NOMO-1 treated with DMSO at 0.1 percent for 48 hours (cell line): ENCODE data around the gene PNLIPRP2.
A peak's percentile ranks its signal among the peaks of the same experiment; 100 is the strongest.

ENCODE experiments used
- DNase-seq: peaks from one replicate; lab custom pipeline; 2025; ENCODE audit not compliant: unreplicated experiment; lab: John Stamatoyannopoulos, UW

Gene PNLIPRP2

DNA sequence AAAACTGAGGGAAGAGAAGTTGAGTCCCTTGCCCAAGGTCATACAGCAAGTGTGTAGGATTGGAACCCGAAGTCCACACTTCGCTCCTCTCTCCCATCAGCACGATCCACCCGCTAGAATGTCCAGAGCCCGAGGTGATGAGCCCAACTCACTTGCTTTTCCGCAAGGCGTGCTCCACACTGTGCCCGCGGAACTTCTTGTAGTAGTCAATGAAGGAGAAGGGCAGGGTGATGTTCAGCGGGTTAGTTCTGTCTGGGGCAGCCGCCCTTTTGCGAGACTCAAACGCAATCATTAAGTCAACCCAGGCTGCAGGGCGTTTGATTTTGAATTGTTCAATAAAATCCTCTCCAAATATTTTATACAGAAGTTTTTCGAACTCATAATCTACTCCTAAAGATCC lies 58.6 kb downstream of the PNLIPRP2 start:
- DNase-seq: no peak

DNA sequence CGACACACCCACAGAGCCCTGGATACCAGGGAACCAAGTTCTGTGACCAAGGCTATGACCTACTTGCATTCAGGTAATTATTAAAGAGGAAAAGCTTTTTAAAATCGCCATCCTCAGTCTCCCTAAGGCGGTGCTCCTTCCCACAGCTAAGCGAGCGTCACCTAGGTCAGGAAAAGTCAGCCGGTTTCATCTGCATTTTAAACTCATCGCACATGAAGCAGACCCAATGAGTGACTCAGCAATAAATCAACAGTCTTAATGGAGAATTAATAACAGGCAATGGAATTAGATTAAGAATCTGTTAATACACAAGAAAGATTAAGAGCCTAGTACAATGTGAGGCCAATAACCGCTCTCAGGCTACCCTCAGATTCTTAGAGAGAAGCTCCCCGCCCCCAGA lies 62.4 kb downstream of the PNLIPRP2 start:
- DNase-seq: no peak

DNA sequence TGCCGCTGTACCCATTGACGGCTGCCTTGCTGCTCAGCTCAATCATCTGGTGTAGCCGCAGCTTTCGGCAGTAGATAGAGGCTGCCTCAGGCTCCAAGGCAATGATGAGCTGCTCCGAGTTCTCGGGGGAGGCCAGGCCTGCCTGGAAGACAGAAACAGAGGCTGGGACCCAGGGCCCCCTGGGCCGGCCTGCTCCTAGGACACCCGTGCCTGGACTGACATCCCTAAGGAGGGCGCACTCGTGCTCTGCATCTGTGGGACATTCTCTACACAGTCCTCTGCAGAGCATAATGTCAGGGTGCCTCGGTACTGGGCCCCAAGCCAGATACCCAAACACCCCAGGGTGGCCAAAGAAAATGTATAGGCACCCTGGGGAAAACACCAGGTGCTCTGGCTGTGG lies 63.1 kb downstream of the PNLIPRP2 start:
- no peak for DNase-seq

DNA sequence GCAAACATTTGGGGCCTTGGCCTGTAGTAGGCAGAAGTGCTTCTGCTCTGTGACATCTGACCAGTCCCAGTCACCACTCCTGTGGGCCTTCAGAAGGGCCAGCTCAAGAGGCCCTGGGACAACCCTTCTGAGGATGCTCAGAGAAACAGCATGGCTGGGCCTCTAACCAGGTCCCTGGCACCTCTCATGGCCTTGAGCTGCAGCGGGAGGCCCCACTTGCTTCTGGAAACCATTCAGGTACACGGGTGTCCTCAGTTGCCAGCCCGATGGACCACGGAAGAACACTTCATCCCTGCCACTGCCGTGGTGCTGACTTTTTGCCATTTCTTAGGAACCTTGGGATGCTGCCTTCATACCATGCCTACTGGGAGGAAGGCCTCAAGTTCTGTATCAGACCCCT lies 64.0 kb downstream of the PNLIPRP2 start:
- no peak for DNase-seq

DNA sequence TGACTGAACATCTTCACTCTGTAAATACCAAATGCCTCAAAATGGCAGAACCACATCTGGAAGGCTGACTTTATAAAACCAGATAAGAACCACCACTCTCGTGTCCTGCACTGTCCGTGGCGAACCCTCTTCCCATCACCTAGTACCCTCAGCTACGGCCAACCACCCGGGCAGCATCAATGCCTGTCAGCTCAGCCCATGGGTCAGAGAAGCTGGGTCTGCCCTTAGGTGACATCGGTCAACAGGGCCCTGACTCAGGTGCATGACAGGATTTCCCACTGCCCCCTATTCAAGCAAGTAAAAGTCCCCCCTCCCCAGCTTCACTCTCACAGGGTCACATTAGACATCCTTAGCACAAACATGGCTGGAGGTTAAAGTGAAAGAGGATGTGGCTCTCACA lies 65.1 kb downstream of the PNLIPRP2 start:
- no peak for DNase-seq

DNA sequence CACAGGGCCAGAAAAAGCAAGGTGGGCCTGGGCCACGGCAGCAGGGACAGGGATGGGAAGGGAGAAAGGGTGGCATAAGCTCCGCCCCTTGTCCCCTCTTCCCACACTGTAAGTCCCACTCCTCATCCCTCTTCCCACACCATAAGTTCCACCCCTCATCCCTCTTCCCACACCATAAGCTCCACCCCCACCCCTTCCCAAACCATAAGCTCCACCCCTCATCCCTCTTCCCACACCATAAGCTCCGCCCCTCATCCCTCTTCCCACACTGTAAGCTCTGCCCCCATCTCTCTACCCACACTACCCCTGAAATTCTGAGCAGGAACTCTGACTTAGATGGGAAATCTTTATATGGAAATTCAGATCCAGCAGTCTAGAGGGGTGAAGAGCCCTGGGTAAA lies 65.9 kb downstream of the PNLIPRP2 start:
- DNase-seq: no peak

DNA sequence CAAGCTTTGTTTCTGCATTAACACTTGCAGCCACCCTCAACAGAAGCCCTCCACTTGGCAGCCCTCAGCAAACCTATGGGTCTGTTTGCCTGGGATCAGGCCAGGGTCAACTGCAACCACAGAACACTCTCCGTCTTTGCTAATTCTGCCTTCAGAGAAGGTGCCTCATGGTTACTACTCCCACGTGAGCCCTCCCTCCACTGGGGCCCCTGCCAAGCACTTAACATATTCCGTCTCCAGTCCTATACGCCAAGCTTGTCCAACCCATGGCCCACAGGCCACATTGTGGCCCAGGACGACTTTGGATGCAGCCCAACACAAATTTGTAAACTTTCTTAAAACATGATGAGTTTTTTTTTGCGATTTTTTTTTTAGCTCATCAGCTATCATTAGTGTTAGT lies 66.9 kb downstream of the PNLIPRP2 start:
- no peak for DNase-seq

DNA sequence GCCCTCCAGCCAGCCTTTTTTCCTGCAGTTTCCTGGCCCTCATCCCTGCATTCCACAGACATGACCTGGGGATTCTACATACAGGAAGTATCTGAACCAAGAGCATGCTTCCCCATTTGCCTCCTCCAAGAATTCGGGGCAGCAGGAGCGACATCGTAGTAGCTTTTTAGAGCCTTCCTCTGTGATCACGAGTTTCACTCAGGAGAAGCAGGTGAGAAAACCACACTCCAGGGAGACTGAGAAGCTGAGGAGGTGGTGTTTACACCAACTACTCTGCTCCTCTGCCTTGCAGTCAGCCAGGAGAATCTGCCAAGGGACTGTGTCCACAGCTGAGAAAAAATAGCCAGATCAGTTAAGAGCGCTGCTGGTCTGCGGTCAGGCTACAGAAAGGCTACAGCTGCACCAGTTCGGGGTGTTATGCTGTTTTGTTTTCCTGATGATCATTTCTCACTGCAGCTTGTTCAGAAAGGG lies 67.5 kb downstream of the PNLIPRP2 start:
- DNase-seq: peak; percentile 2

DNA sequence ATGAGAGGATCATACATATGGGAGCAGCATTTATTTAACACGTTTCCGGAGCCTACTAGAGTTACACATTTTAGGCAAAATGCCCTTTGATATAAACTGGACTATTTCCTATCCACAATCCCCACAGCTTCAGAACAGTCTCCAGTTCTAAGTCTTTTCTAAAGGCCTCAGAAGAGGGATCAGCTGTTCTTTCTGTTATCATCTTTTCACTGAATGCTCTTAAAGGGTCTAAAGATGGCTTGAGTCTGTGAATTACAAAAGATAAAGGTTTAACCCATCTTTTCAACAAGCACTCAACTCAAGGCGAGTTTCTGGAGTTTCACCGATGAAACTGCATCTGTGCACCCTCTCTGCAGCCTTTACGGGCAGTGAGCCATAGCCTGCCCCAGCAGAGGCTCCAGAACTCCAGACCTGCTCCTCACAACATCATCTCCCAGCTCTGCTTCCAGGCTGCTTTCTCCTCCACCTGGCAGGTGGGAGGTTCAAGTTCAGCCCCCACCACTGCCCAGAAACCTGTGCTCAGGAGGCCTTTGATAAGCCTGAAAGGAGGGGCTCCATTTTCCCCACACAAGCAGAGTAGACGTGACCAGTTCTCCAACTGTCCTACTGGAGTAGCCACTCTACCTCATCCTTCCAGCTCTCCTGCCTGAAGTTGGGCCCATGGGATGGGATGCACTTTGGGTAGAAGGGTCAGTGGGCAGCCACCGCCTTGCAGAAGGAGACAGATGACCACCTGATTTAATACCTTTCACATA lies 68.2 kb downstream of the PNLIPRP2 start:
- DNase-seq: no peak

DNA sequence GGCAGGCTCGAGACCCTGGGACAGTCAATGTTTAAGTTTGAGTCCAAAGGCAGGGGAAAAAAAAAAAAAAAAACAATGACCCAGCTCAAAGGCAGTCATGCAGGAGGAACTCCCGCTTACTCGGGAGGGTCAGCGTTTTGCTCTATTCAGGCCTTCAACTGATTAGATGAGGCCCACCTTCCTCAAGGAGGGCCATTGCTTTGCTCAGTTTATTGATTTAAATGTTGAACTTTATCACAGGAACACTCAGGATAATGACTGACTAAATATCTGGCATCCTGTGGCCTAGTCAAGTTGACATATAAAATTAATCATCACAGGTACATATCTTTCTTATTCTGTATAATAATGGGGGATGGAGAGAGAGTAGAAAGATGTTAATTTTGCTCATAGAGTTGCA lies 69.0 kb downstream of the PNLIPRP2 start:
- DNase-seq: no peak

DNA sequence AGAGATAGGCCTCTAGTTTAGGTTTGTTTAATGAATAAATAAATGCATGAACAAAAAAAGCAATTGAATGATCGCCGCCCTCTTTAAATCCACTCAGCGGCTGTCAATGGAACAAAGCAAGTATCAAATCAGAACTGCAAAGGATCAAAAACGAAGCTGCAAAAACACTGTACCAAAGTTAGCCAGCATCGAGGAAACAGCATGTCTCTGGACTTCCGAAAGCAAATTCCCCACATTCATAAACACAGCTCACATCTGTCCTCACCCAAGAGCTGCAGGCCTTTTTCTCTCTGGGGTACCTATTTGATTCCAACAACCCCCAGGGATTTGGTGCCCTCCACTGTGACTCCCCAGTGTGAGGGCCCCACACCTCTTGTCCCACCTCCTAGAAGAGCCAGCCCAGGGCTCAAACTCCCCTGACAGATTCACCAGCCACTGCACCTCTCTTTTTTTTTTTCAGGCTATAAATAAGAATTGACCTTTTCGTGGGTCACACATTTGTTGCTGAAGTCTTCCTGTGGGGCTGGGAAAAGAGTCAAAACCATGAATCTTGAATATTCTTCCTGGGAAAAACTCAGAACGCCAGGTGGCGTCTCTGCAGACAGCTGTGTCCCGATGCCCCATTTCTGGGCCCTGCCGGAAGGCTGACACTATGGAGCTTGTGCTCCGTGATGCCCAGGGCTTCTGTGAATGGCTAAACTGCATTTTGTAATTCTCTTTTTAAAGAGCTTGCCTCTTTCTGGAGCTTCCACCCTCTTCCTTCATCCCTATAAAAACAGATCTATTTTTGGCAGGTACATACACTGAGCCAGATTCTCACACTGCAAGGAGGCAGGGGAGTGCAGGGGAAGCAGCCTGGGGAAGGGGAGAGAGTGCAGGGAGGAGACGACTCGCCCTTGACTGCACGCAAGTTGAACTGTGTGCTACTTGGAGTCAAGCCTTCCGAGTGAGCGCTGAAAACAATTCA lies 69.9 kb downstream of the PNLIPRP2 start:
- DNase-seq: no peak

DNA sequence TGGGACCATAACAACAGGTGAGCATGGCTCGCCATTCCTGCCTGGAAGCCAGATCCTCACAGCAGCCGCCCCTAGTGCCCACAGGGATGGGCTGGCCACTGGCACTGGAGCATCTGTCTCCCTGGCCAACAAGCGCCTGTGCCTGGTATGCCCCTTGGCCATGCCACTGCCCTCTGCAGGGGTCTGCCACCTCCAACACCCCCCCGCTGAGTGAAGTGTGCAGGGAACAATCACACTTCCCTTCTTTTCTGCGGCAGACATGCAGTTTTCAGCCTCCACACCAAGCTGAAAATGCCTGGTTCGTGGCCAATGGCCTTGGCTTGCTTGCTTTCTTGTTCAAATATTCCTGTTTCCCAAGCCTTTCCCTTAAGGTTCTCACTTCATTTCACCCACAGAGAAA lies 70.9 kb downstream of the PNLIPRP2 start:
- DNase-seq: no peak

DNA sequence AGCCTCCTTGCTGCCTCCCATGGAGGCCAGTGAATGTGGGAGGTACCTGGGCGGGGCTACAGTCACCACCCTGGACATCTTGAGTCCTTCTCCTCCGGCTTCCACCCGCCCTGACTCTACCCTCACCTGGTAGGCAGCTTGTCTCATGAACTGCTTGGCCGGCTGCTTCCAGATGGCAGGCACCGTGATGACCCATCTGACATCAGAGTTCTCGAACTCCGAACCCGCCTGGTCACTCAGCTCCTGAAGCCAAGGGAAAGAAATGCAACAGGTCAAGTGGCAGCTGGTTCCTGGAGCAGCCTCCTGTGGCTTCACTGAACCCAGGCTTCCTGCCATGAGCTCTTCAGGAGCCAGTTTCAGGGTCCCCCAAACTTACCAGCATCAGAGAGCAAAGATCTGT lies 71.5 kb downstream of the PNLIPRP2 start:
- no peak for DNase-seq

DNA sequence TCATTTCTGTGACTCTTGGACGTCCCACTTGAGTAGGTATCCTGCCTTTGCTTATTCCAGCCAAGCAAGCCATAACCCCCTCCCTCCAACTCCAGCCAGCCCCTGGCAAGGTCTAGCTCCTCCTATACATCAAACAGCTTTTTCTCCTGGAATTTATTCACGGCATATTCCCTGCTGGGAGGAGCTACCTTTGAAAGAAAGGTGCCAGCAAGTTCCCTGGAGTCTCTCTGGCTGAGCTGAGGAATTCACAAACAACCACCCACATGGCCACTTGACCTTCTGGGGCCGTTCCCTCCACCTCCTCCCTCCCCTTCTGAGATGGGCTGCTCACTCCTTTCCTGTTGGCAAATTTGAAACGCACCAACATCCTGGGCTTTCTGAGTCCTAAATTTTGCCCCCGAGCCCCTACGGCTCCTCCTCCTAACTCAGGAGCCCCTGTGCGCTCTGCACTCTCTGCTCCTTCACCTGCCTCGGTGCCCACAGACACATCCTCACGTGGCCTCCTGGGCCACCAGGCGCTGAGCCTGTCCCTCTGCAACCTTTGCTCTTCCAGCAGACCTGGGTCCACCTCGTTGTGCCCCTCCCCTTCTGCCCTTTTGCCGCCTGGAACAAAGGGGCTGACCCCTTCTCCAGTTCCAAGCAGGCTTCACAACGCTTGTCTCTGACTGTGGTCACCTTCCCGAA lies 73.6 kb downstream of the PNLIPRP2 start:
- DNase-seq: no peak
